ENCODE data around the gene CEP55. TPM values are rescaled to one million over a fixed set of nuclear protein-coding genes. Genes with fewer than 3 reads are reported as not detected.

Gene CEP55
- total RNA-seq, 2 experiments from 2014 or later = 44.6 to 45.0 TPM

GRCh38 chr10:93568105-93568390 lies 71.6 kb downstream of the CEP55 start:
- H3K4me3 Mint-ChIP-seq = no peak overlapping the region
- no peaks in the 10 kb centered on the region for H3K9me3 Mint-ChIP-seq
- CTCF ChIA-PET = interaction anchor here (0.7 to 1.0 kb wide), 2 partner anchors 13 to 966 kb away, joined by 3 to 4 read pairs; no protein-coding TSS in a partner anchor
- no peaks in the 10 kb centered on the region for H3K4me1 Mint-ChIP-seq (ENCODE audit: low read depth)
- peaks cover 55% of the 10 kb centered on the region for H3K27me3 Mint-ChIP-seq
- TF ChIP-seq CTCF (IDR thresholded peaks at IDR 0.05) = no peak
- DNase-seq (no peak), ATAC-seq (no peak)
- no peak overlapping the region for H3K27ac Mint-ChIP-seq
- POLR2A ChIA-PET = no interaction called here
- no peaks in the 10 kb centered on the region for H3K36me3 Mint-ChIP-seq (ENCODE audit: low read depth)
- intact Hi-C loops (cut with micrococcal nuclease) = loop anchor here (10.0 kb wide), 1 partner anchor 107 kb away; no protein-coding TSS in a partner anchor

- Mint-ChIP-seq H3K36me3 (ENCODE audit: low read depth) (no peaks in the 10 kb centered on the region), H3K4me1 (ENCODE audit: low read depth) (peaks cover 2% of the 10 kb centered on the region), H3K4me3 (no peak overlapping the region), H3K27ac (no peak overlapping the region), H3K27me3 (peaks cover 58% of the 10 kb centered on the region), H3K9me3 (no peaks in the 10 kb centered on the region)
- ChIA-PET POLR2A (no interaction called here), CTCF (no interaction called here)
- ATAC-seq = no peak
- intact Hi-C loops (cut with micrococcal nuclease) = no loop called here
- DNase-seq = no peak
- no peak for TF ChIP-seq CTCF (IDR thresholded peaks at IDR 0.05)
These were observed 74.0 kb downstream of the CEP55 start for GRCh38 chr10:93570383-93570782.

GRCh38 chr10:93572606-93573005 lies 76.2 kb downstream of the CEP55 start:
- no peak for ATAC-seq
- ChIA-PET CTCF (no interaction called here), POLR2A (no interaction called here)
- H3K36me3 Mint-ChIP-seq (ENCODE audit: low read depth) = no peaks in the 10 kb centered on the region
- peaks cover 42% of the 10 kb centered on the region for H3K27me3 Mint-ChIP-seq
- H3K27ac Mint-ChIP-seq = no peak overlapping the region
- TF ChIP-seq CTCF (IDR thresholded peaks at IDR 0.05) = no peak
- no peaks in the 10 kb centered on the region for H3K9me3 Mint-ChIP-seq
- H3K4me1 Mint-ChIP-seq (ENCODE audit: low read depth) = peaks cover 2% of the 10 kb centered on the region
- no peak overlapping the region for H3K4me3 Mint-ChIP-seq
- intact Hi-C loops (cut with micrococcal nuclease) = no loop called here
- DNase-seq = no peak

GRCh38 chr10:93573051-93573909 lies 76.9 kb downstream of the CEP55 start:
- Mint-ChIP-seq H3K4me3 (no peak overlapping the region), H3K27ac (no peak overlapping the region), H3K27me3 (peaks cover 35% of the 10 kb centered on the region), H3K9me3 (no peaks in the 10 kb centered on the region), H3K4me1 (ENCODE audit: low read depth) (peaks cover 2% of the 10 kb centered on the region), H3K36me3 (ENCODE audit: low read depth) (no peaks in the 10 kb centered on the region)
- ChIA-PET CTCF (no interaction called here), POLR2A (no interaction called here)
- DNase-seq (no peak), ATAC-seq (no peak)
- intact Hi-C loops (cut with micrococcal nuclease) = no loop called here
- TF ChIP-seq CTCF (IDR thresholded peaks at IDR 0.05) = no peak

GRCh38 chr10:93573924-93574323 lies 77.5 kb downstream of the CEP55 start:
- POLR2A ChIA-PET = no interaction called here
- Mint-ChIP-seq H3K9me3 (no peaks in the 10 kb centered on the region), H3K27me3 (peaks cover 31% of the 10 kb centered on the region), H3K4me3 (no peak overlapping the region), H3K4me1 (ENCODE audit: low read depth) (peaks cover 2% of the 10 kb centered on the region), H3K36me3 (ENCODE audit: low read depth) (no peaks in the 10 kb centered on the region), H3K27ac (no peak overlapping the region)
- TF ChIP-seq CTCF (IDR thresholded peaks at IDR 0.05) = no peak
- ATAC-seq = no peak
- DNase-seq = no peak
- intact Hi-C loops (cut with micrococcal nuclease) = no loop called here
- CTCF ChIA-PET = no interaction called here
